Psoas muscle (tissue), 8 donors: ENCODE measurements around the gene APOBEC3F. TPM values are rescaled to one million over a fixed set of nuclear protein-coding genes. Genes with fewer than 3 reads are reported as not detected.

ENCODE experiments used
- ATAC-seq, 4 donors: fragments of 200-7000 bp; cut with Tn5 transposase; one replicate each; pipeline ENCODE4 v1.9.1; 2020; ENCODE audit warnings: moderate library complexity in 3 of 4, mild to moderate bottlenecking in 2 of 4
- DNase-seq, 2 donors: peaks; one replicate each; pipeline ENCODE4 v3.0.0-alpha.2; 2020
- H3K27ac ChIP-seq: fragments of 200-600 bp; one replicate; pipeline ENCODE4 v1.8.0; 2022
- H3K27me3 ChIP-seq, 3 donors: fragments of 200-600 bp in 1 of 3; one replicate each; pipeline versions ENCODE4 v1.6.1 to v1.8.0; 2013 to 2022; ENCODE audit warnings: low read length in 2 of 3, mild to moderate bottlenecking in 2 of 3, moderate library complexity in 1 of 3; ENCODE audit not compliant: insufficient read depth in 3 of 3
- H3K36me3 ChIP-seq, 2 donors: fragments of 200-600 bp in 1 of 2; one replicate each; pipeline versions ENCODE4 v1.6.1 to v1.8.0; 2013 to 2022; ENCODE audit warnings: low read depth in 1 of 2, mild to moderate bottlenecking in 1 of 2, moderate library complexity in 1 of 2; ENCODE audit not compliant: insufficient read depth in 1 of 2
- H3K4me1 ChIP-seq: fragments of 200-600 bp; one replicate; pipeline ENCODE4 v1.8.0; 2022
- H3K4me3 ChIP-seq: fragments of 200-600 bp; one replicate; pipeline ENCODE4 v1.8.0; 2022; ENCODE audit warnings: mild to moderate bottlenecking
- H3K9me3 ChIP-seq: fragments of 200-600 bp; one replicate; pipeline ENCODE4 v1.8.0; 2022
- WGBS, 3 donors: extraction: QIAGEN DNeasy Blood & Tissue Kit; methylation state at CpG; one replicate each; pipeline versions ENCODE4 v1.1.6 to v1.1.7; 2013; 5-methylcytosine and 5-hydroxymethylcytosine counted together
- intact Hi-C, 2 donors: fragments of 100-400 bp; cut with DNase I; formaldehyde crosslinking; loops; one replicate each; pipeline versions ENCODE4 v1.11.0 to v1.14.2; 2022
- polyA plus RNA-seq, 3 donors: library from polyadenylated mRNA; stranded (reverse); fragments of 200-250 nt; gene quantifications; one replicate each; pipeline ENCODE4 v1.2.3, GENCODE V29; 2013
- total RNA-seq, 4 donors: library from RNA; stranded (reverse); fragmentation: NEBNext Ultra II Directional in 2 of 4; extraction: Animal tissue kit (Norgen Biotek cat#: 25700) in 2 of 4; gene quantifications; one replicate each; pipeline versions ENCODE4 v1.2.1 to v1.2.4, GENCODE V29; 2021 to 2023
- TF ChIP-seq, protein P1 (sequence below): fragments of 200-600 bp; IDR thresholded peaks from one replicate; pipeline ENCODE4 v1.8.0; 2022; ENCODE audit warnings: antibody characterized with exemption
- donor health status: healthy with polysubstance abuse.
- donor health status: DM: no; HTN: no; CAD: no; lungs with moderate emphysema.
- donor health status: Bipolar disorder and iron deficiency.
- donor health status: healthy.
- donor health status: DM: yes; HTN: yes; CAD: no.
- donor health status: DM: no; HTN: no; CAD: no.
- donor health status: DM: no; HTN: no; CAD: no.
- donor health status: DM: yes; HTN: yes; CAD: no.

APOBEC3F gene
- total and polyA plus RNA-seq, 7 donors, result 0.06 to 1.4 (median 0.50) TPM

DNA sequence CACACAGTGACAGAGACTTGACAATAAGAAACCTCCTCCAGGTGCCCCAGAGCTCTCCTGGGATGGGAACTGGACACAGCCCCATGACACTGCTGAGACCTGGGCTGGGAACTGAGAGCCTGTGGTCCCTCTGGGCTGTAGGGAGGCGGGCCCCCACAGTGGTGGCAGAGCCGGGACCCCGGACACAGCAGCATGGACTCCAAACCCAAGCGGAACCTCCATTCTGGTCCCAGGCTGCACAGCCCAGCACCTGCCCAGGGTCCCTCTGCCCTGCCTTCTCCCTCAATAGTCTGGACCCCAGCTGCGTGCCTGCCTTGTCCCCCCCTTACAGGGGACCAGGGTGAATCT is 48.0 kb downstream of the APOBEC3F start:
- H3K27me3 ChIP-seq, result peaks cover 0 to 15% (median 0%) of the 10 kb centered on the region in 3 donors
- ATAC-seq, result no peak
- peak in 1 of 2 donors; percentile 30 for DNase-seq
- no peaks in the 10 kb centered on the region for H3K36me3 ChIP-seq
- 63 to 74% (median 63%) methylated on average over 5 of the region's 5 CpGs for WGBS, 3 donors
- intact Hi-C loops, result loop anchor here in 1 of 2 donors (10.0 kb wide), 1 partner anchor 134 kb away; the partner anchor contains the start of gene APOBEC3A
- no peak overlapping the region for H3K27ac ChIP-seq
- no peaks in the 10 kb centered on the region for H3K4me1 ChIP-seq
- TF ChIP-seq, protein P1, sequence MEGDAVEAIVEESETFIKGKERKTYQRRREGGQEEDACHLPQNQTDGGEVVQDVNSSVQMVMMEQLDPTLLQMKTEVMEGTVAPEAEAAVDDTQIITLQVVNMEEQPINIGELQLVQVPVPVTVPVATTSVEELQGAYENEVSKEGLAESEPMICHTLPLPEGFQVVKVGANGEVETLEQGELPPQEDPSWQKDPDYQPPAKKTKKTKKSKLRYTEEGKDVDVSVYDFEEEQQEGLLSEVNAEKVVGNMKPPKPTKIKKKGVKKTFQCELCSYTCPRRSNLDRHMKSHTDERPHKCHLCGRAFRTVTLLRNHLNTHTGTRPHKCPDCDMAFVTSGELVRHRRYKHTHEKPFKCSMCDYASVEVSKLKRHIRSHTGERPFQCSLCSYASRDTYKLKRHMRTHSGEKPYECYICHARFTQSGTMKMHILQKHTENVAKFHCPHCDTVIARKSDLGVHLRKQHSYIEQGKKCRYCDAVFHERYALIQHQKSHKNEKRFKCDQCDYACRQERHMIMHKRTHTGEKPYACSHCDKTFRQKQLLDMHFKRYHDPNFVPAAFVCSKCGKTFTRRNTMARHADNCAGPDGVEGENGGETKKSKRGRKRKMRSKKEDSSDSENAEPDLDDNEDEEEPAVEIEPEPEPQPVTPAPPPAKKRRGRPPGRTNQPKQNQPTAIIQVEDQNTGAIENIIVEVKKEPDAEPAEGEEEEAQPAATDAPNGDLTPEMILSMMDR, result no peak
- H3K9me3 ChIP-seq, result no peaks in the 10 kb centered on the region
- H3K4me3 ChIP-seq, result no peak overlapping the region

DNA sequence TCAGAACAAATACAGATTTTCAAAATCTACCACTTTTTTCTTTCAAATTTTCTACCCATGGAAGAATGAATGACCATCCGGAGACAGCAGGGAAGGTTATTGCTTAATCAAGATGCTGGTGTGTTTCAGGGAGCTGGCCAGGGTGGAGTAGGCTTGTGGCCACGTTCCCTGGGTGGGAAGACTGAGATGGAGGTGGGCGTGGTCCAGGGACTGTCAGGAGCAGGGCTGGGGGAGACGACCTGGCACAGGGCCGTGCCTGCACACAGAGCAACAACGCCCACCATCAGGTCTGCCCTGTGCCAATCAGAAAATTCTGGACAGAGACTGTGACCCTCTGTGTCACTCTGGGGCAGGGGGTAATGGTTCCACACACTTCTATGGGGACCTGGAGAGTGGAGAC is 49.3 kb downstream of the APOBEC3F start:
- intact Hi-C loops, result loop anchor here in 1 of 2 donors (10.0 kb wide), 1 partner anchor 135 kb away; the partner anchor contains the start of gene APOBEC3A
- H3K27me3 ChIP-seq, result peaks cover 0 to 15% (median 0%) of the 10 kb centered on the region in 3 donors
- ATAC-seq (peak in 1 of 4 donors; percentile 15), DNase-seq (peak in 1 of 2 donors; percentile 23)
- no peaks in the 10 kb centered on the region for H3K4me1 ChIP-seq
- H3K9me3 ChIP-seq, result no peaks in the 10 kb centered on the region
- no peaks in the 10 kb centered on the region for H3K36me3 ChIP-seq
- TF ChIP-seq, protein P1, result no peak
- no peak overlapping the region for H3K27ac ChIP-seq
- WGBS, 3 donors, result 59 to 60% (median 59%) methylated on average over 6 of the region's 6 CpGs
- no peak overlapping the region for H3K4me3 ChIP-seq

DNA sequence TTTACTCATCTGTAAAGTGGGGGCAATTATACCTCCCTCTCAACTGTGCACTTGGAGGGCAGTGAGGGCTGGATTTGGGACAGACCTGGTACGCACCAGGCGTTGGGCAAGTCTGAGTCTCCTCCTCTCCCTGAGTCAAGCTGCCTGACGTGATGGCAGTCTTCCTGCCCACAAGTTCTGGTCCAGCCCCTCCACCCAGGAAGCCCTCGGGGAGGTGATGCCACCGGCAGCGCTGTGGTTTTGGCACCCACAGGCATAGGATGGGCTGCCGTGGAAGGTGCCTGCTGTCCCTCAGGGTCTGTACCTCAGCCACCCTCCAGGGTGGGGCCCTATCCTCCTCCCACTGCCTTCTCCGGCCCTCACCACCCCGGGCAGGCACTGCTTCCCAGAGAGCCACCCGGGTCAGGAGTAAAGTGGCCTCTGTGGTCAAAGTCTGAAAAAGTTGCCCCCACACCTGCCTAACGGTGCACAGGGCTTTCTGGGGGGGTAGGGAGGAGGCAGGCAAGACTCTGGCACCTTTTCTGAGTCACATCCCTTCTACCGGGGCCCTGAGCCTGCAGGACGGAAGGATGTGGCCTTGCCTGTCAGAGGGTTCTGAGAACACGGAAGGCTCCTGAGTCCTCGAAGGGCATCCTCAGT is 49.9 kb downstream of the APOBEC3F start:
- 68 to 76% (median 75%) methylated on average over 15 of the region's 15 CpGs for WGBS, 3 donors
- H3K36me3 ChIP-seq, result no peaks in the 10 kb centered on the region
- H3K4me1 ChIP-seq, result no peaks in the 10 kb centered on the region
- no peak overlapping the region for H3K27ac ChIP-seq
- ATAC-seq (peak in 2 of 4 donors; percentile 21 to 35), DNase-seq (peak; percentile 29 to 56)
- no peaks in the 10 kb centered on the region for H3K9me3 ChIP-seq
- TF ChIP-seq, protein P1, result no peak
- intact Hi-C loops, result no loop called here
- no peak overlapping the region for H3K4me3 ChIP-seq
- H3K27me3 ChIP-seq, result peaks cover 0 to 15% (median 2%) of the 10 kb centered on the region in 3 donors

DNA sequence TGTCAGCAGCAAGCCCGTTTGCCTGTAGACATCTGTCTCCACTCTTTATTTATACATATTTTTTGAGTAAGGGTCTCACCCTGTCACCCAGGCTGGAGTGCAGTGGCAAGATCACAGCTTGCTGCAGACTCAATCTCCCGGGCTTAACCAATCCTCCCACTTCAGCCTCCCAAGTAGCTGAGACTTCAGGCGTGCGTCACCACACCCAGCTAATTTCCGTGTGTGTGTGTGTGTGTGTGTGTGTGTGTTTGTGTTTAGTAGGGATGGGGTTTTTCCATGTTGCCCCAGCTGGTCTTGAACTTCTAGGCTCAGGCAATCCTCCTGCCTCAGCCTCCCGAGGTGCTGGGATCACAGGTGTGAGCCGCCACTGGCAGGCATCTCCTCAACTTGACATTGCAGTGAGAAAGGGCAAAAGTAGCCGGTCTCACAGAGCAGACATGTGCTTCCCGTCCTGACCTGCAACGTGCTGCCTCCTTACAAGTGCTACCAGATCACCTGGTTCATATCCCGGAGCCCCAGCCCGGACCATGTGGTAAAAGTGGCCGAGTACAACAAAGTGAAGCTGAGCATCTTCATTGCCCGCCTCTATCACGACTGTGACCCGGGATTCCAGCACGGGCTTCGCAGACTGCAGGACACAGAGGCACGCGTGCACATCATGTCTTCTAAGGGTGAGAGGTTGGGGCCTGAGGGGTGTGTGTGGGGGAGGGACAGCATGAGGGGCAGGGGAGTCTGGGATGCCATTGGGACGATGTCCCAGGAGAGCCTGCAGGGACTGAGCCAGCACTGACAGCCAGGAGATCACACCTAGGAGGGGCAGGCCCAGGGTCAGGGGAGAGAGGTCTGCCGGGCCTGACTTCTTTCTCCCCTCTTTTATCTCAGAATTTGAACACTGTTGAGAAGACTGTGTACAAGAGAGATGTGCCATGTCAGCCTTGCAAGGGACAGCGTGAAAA is 50.7 kb downstream of the APOBEC3F start:
- intact Hi-C loops, result no loop called here
- H3K9me3 ChIP-seq, result no peaks in the 10 kb centered on the region
- H3K27ac ChIP-seq, result no peak overlapping the region
- no peaks in the 10 kb centered on the region for H3K36me3 ChIP-seq
- H3K4me1 ChIP-seq, result no peaks in the 10 kb centered on the region
- peak in 1 of 2 donors; percentile 42 for DNase-seq
- no peak overlapping the region for H3K4me3 ChIP-seq
- H3K27me3 ChIP-seq, result peaks cover 0 to 15% (median 2%) of the 10 kb centered on the region in 3 donors
- WGBS, 3 donors, result 74 to 80% (median 75%) methylated on average over 23 of the region's 23 CpGs
- TF ChIP-seq, protein P1, result no peak
- no peak for ATAC-seq
